ENCODE results near the gene ARHGAP31.

The ARHGAP31 gene

DNA sequence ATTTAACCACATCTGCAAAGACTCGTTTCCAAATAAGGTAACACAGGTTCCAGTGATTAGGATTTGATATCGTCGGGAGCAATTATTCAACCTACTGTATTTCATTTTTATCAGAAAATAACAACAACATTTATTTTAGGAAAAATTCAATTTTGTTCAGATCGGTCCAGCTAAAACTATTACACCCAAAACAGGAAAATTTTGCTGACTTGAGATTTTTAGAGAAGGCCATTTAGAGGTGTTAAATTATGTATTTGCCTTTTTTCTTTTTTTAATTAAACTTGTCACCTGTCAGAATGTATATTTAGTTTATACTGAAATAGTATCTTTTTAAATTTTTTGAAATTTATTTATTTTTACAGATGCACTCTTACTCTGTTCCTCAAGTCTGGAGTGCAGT is 81.3 kb downstream of the ARHGAP31 start:
- TF ChIP-seq, protein P1, sequence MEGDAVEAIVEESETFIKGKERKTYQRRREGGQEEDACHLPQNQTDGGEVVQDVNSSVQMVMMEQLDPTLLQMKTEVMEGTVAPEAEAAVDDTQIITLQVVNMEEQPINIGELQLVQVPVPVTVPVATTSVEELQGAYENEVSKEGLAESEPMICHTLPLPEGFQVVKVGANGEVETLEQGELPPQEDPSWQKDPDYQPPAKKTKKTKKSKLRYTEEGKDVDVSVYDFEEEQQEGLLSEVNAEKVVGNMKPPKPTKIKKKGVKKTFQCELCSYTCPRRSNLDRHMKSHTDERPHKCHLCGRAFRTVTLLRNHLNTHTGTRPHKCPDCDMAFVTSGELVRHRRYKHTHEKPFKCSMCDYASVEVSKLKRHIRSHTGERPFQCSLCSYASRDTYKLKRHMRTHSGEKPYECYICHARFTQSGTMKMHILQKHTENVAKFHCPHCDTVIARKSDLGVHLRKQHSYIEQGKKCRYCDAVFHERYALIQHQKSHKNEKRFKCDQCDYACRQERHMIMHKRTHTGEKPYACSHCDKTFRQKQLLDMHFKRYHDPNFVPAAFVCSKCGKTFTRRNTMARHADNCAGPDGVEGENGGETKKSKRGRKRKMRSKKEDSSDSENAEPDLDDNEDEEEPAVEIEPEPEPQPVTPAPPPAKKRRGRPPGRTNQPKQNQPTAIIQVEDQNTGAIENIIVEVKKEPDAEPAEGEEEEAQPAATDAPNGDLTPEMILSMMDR (conservative IDR thresholded peaks at IDR 0.05; ENCODE audit: control insufficient read depth, insufficient read depth, low read depth, low read length) = no peak
- H3K4me3 ChIP-seq (ENCODE audit: control insufficient read depth, low read depth, low read length) = no peak overlapping the region
- no peak for DNase-seq (ENCODE audit: low read depth)

DNA sequence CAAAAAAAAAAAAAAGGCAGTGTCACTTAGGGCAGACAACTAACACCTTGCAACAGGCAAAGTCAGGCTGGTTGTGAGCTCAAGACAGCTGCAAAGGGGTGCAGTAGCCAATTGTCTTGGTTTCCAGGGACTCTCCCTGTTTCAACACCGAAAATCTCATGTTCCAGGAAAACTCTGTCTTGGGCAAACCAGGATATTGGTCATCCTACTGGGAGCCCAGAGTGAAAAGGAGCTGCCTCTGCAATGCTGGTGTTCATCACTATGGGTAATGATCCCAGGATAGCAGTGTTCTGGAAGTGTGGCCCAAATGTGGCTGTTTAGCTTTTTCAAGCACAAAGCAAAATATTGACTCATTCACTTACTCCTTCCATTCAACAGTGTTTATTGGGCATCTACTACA is 82.6 kb downstream of the ARHGAP31 start:
- peak; percentile 42 for DNase-seq (ENCODE audit: low read depth)
- TF ChIP-seq, protein P1 (conservative IDR thresholded peaks at IDR 0.05; ENCODE audit: control insufficient read depth, insufficient read depth, low read depth, low read length) = no peak
- H3K4me3 ChIP-seq (ENCODE audit: control insufficient read depth, low read depth, low read length) = no peak overlapping the region

DNA sequence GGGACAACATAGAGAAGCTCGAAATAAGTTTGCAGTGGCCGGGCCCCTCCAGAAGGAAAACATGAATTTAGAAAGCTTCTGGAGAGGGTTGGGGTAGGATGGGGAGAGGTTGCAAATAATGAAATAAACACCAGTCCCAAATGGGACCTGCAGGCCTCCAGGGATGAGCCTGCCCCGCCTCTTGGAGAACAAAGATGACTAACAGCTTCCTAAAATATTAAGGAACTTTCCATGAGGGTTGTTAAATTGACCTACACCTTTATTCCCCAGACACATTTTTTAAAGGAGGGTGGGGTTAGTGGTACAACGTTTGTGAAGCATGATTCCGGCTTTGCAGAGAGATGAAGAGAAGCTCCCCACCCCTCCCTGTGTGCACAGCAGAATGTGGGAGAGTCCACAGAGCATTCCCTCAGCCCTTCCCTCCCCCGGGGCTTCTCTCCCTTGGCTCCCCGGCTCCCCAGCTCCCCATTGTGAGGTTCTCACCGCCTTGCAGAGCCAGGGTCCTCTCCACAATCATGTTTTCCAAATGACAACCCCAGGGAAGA is 84.1 kb downstream of the ARHGAP31 start:
- H3K4me3 ChIP-seq (ENCODE audit: control insufficient read depth, low read depth, low read length) = no peak overlapping the region
- no peak for DNase-seq (ENCODE audit: low read depth)
- TF ChIP-seq, protein P1 (conservative IDR thresholded peaks at IDR 0.05; ENCODE audit: control insufficient read depth, insufficient read depth, low read depth, low read length) = no peak

DNA sequence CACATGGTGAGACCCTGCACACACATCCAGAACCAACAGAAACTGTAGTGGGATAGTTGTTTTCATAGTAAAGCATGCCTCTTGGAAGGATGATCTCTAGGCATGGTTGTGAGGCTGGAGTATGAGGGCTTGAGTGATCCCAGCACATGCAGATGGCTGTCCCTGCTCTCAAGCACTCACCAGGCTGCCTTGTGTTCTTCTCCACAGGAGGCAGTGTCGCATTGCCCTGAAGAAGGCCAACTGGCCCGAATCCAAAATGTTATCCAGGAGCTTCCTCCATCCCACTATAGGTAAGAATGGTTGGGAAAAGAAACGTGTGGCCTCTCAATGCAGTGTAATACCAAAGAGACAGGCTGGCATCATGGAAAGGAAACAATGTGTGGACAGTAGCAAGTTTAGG is 86.5 kb downstream of the ARHGAP31 start:
- no peak overlapping the region for H3K4me3 ChIP-seq (ENCODE audit: control insufficient read depth, low read depth, low read length)
- peak; percentile 14 for DNase-seq (ENCODE audit: low read depth)
- TF ChIP-seq, protein P1 (conservative IDR thresholded peaks at IDR 0.05; ENCODE audit: control insufficient read depth, insufficient read depth, low read depth, low read length) = no peak

DNA sequence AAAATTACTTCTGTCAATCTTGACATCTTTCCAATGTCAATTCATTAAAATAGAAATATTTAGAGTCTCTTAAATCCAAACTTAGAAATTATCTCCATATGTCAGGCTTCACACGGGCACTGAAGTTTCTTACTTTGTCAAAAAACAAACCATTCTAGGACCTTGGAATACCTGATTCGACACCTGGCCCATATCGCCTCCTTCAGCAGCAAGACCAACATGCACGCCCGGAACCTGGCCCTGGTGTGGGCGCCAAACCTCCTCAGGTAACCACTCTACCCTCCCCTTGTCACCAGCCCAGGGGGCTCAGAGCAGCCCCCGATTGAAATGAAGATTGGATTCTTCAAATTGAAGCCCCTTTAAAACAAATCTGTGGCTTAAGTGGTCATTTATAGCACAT is 88.0 kb downstream of the ARHGAP31 start:
- TF ChIP-seq, protein P1 (conservative IDR thresholded peaks at IDR 0.05; ENCODE audit: control insufficient read depth, insufficient read depth, low read depth, low read length) = no peak
- H3K4me3 ChIP-seq (ENCODE audit: control insufficient read depth, low read depth, low read length) = no peak overlapping the region

DNA sequence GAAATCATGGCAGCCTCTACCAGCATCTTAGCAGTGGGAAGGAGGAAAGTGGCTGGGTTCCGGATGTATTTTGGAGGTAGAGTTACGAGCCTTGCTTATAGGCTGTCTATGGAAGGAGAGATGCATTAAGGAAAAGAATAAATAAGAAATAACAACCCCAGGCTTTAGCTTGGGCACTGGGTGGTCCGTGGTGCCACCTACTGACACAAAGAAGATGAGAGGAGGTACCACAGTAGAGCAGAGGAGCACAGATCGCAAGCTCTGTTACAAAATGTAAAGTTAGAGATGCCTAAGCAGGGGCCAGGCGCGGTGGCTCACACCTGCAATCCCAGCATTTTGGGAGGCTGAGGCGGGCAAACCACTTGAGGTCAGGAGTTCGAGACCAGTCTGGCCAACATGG is 94.4 kb downstream of the ARHGAP31 start:
- TF ChIP-seq, protein P1 (conservative IDR thresholded peaks at IDR 0.05; ENCODE audit: control insufficient read depth, insufficient read depth, low read depth, low read length) = no peak
- H3K4me3 ChIP-seq (ENCODE audit: control insufficient read depth, low read depth, low read length) = no peak overlapping the region
- no peak for DNase-seq (ENCODE audit: low read depth)

More for the DNA sequence above, 88.0 kb downstream of the ARHGAP31 start:
- DNase-seq (ENCODE audit: low read depth) = no peak

DNA sequence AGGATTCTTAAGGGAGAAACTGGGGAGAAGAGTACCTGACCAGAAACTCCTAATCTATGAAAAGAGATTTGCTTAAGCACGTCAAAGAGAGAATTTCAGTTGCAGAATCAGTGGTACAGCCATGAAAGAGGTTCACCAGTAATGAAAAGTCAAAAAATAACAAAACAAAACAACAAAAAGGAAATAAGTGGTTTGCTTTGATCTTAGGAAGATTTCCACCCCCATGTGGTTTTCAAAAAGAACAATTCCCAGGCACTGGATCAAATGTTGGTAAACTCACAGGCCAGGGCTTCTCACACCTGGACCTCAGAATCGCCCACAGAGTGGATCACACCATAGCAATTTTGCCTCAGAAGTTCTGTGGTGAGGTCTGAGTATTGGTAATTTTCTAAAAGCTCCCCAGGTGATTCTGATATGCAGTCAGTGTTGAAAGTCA is 101.8 kb downstream of the ARHGAP31 start:
- TF ChIP-seq, protein P1 (conservative IDR thresholded peaks at IDR 0.05; ENCODE audit: control insufficient read depth, insufficient read depth, low read depth, low read length) = no peak

More for the DNA sequence above, 101.8 kb downstream of the ARHGAP31 start:
- H3K4me3 ChIP-seq (ENCODE audit: control insufficient read depth, low read depth, low read length) = no peak overlapping the region
- DNase-seq (ENCODE audit: low read depth) = no peak
